ENCODE results near the gene BAAT. TPM values are rescaled to one million over a fixed set of nuclear protein-coding genes. Genes with fewer than 3 reads are reported as not detected.

The BAAT gene
- total RNA-seq, 1 experiment from 2014 or later: 0.17 TPM

- TF ChIP-seq AR (CRISPR knock-in tag; IDR thresholded peaks at IDR 0.05): no peak
These were observed 24.3 kb upstream of the BAAT start (continued) for GRCh38 chr9:101409079-101409477.

GRCh38 chr9:101408374-101409078 lies 23.7 kb upstream of the BAAT start:
- H3K4me3 Mint-ChIP-seq: no peak overlapping the region
- no peaks in the 10 kb centered on the region for H3K4me1 Mint-ChIP-seq
- H3K27ac Mint-ChIP-seq: no peak overlapping the region
- no peak for TF ChIP-seq MAX (CRISPR knock-in tag; IDR thresholded peaks at IDR 0.05)
- no peak for TF ChIP-seq NFATC4 (CRISPR knock-in tag; IDR thresholded peaks at IDR 0.05)
- no peak for TF ChIP-seq TP53 (CRISPR knock-in tag; IDR thresholded peaks at IDR 0.05)
- TF ChIP-seq FOXP4 (CRISPR knock-in tag; IDR thresholded peaks at IDR 0.05): no peak
- no peak for TF ChIP-seq E2F5 (CRISPR knock-in tag; IDR thresholded peaks at IDR 0.05)
- no peak for TF ChIP-seq ZNF396 (CRISPR knock-in tag; IDR thresholded peaks at IDR 0.05; ENCODE audit: borderline replicate concordance)
- no peak for TF ChIP-seq RELA (CRISPR knock-in tag; IDR thresholded peaks at IDR 0.05; ENCODE audit: borderline replicate concordance)
- no peak for TF ChIP-seq ZNF532 (CRISPR knock-in tag; IDR thresholded peaks at IDR 0.05; ENCODE audit: borderline replicate concordance)
- no peak for TF ChIP-seq CDX4 (CRISPR knock-in tag; IDR thresholded peaks at IDR 0.05; ENCODE audit: borderline replicate concordance)
- TF ChIP-seq SP1 (CRISPR knock-in tag; conservative IDR thresholded peaks at IDR 0.05): no peak
- no peak for TF ChIP-seq EMX1 (CRISPR knock-in tag; IDR thresholded peaks at IDR 0.05)
- no peak for TF ChIP-seq SOX15 (CRISPR knock-in tag; IDR thresholded peaks at IDR 0.05)
- no peak for TF ChIP-seq CTCF (IDR thresholded peaks at IDR 0.05)
- TF ChIP-seq MYBL2 (CRISPR knock-in tag; IDR thresholded peaks at IDR 0.05): no peak
- no peak for TF ChIP-seq IRF1 (CRISPR knock-in tag; IDR thresholded peaks at IDR 0.05)
- no peak for TF ChIP-seq CREM (CRISPR knock-in tag; IDR thresholded peaks at IDR 0.05)
- H3K36me3 Mint-ChIP-seq: peaks cover 85% of the 10 kb centered on the region
- no peak for ATAC-seq
- H3K9me3 Mint-ChIP-seq: peaks cover 83% of the 10 kb centered on the region
- no peak for DNase-seq (ENCODE audit: low spot score)
- ChIA-PET POLR2A (no interaction called here), CTCF (no interaction called here)
- H3K27me3 Mint-ChIP-seq (ENCODE audit: low read depth): peaks cover 10% of the 10 kb centered on the region

All from WTC11 (cell line).